Choroid plexus epithelial cell (primary cell): Measurements from ENCODE around the gene SLIT1.

ENCODE experiments used
- DNase-seq: peaks from one replicate; pipeline ENCODE4 v3.0.0-alpha.2; 2010; ENCODE audit warnings: low read depth
- H3K4me3 ChIP-seq: 2 replicates; pipeline ENCODE4 v1.5.1; 2011; ENCODE audit warnings: low read depth, mild to moderate bottlenecking, control low read depth, low read length, moderate library complexity
- CTCF ChIP-seq: conservative IDR thresholded peaks from 2 replicates; pipeline ENCODE4 v1.5.1; 2011; ENCODE audit warnings: low read depth, mild to moderate bottlenecking, control low read depth, inconsistent platforms, low read length, moderate library complexity

The SLIT1 gene

DNA sequence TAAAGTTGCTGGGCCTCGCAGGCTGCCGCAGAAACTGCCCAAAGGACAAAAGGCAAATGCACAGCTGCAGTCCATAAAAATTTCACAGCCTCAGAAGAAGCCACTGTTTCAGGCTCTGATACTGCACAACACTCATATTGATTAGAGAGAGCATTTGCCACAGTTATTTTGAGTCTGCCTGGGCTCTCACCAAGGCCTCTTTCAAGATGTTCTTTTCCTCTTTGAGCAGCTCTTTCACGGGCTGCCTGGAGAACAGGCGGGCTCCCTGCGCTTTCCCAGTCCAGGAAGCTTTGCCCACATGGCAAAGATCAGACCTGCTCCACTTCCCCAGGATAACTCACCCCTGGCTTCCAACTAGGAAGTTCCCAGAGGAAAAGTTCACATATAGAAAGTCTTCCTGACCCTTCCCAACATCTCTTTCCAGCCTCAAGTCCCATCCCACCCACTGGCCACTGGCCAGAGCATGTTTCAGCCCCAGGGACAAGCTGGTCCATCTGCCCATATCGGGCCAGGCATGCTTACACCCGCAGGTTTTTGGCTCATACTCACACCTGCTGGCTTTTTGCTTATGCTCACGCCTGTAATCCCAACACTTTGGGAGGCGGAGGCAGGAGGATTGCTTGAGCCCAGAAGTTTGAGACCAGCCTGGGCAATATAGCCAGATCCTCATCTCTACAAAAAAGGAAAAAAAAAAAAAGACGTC lies 3.3 kb downstream of the SLIT1 start:
- DNase-seq: no peak
- no peak for TF ChIP-seq CTCF
- H3K4me3 ChIP-seq: no peak overlapping the region

DNA sequence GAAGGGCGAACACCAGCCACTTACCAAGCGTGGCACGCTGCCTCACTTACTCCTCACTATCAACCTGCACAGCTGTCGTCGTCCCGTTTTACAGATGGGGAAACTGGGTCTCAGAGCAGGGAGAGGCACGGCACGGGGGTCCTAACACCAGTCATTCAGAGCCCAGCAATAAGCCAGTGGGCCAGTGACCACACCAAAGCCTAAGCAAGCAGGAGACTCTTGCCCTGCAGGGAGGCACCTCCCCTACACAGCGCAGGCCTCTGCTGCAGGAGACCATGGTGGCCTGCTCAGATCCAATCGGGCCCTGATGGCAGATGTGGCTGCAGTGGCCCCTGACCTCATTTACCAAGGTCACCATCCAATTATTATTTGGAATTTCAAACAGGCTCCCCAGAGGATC lies 4.8 kb downstream of the SLIT1 start:
- no peak overlapping the region for H3K4me3 ChIP-seq
- DNase-seq: no peak
- TF ChIP-seq CTCF: no peak

- TF ChIP-seq CTCF: no peak
- DNase-seq: no peak
- H3K4me3 ChIP-seq: no peak overlapping the region
These were observed 5.4 kb downstream of the SLIT1 start for GRCh38 chr10:97180363-97180755.

DNA sequence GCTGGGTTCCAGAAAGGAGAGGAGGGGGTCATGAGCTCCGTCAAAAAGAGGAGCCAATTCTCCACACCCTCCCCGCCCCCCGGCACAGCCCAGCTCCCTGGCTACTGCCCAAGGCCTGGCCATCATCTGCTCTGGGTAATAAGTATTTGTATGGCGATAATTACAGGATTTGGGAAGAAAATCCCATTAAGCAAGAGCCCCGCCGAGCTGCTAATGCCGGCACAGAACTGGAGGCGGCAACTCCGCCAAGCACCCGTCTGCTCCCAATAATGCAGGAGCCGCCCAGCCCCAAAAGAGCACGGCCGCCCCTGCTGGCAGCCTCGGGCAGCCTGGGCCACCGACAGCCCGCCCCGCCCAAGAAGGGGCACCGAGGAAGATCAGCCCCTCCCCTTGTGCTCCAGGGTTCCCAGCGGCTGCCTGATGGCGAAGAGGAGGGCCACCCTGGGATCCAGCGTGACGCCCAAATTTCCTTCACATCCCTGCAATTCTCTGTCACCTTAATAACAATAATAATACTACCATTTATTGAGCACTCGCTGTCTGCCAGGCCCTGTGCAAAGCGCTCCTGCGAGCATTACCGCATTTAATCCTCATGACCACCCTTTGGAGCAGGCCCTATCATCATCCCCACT lies 5.9 kb downstream of the SLIT1 start:
- peak; percentile 18 for TF ChIP-seq CTCF
- H3K4me3 ChIP-seq: no peak overlapping the region
- DNase-seq: no peak

- no peak for DNase-seq
- H3K4me3 ChIP-seq: no peak overlapping the region
- no peak for TF ChIP-seq CTCF
These were observed 6.4 kb downstream of the SLIT1 start for GRCh38 chr10:97179311-97179710.

DNA sequence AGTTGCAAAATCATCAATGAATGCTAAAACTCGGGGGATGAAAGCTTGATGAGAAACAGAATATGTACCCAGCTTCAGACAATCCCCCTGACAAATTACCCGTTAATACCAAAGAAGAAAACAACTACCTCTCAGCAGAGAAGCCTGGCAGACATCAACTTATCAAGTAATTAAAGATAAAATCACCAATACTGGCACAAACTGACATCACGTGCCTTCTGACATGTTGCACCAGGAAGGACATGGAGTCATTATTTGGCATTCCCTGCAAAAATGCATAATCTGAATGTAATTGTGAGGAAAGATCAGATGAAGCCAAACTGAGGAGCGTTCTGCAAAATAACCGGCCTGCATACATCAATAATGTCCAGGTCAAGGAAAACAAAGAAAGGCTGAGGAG lies 7.7 kb downstream of the SLIT1 start:
- H3K4me3 ChIP-seq: no peak overlapping the region
- DNase-seq: no peak
- no peak for TF ChIP-seq CTCF

GRCh38 chr10:97176226-97176625 lies 9.5 kb downstream of the SLIT1 start:
- no peak overlapping the region for H3K4me3 ChIP-seq
- no peak for DNase-seq
- TF ChIP-seq CTCF: no peak
